ENCODE data around the gene DDX41.

Gene DDX41

DNA sequence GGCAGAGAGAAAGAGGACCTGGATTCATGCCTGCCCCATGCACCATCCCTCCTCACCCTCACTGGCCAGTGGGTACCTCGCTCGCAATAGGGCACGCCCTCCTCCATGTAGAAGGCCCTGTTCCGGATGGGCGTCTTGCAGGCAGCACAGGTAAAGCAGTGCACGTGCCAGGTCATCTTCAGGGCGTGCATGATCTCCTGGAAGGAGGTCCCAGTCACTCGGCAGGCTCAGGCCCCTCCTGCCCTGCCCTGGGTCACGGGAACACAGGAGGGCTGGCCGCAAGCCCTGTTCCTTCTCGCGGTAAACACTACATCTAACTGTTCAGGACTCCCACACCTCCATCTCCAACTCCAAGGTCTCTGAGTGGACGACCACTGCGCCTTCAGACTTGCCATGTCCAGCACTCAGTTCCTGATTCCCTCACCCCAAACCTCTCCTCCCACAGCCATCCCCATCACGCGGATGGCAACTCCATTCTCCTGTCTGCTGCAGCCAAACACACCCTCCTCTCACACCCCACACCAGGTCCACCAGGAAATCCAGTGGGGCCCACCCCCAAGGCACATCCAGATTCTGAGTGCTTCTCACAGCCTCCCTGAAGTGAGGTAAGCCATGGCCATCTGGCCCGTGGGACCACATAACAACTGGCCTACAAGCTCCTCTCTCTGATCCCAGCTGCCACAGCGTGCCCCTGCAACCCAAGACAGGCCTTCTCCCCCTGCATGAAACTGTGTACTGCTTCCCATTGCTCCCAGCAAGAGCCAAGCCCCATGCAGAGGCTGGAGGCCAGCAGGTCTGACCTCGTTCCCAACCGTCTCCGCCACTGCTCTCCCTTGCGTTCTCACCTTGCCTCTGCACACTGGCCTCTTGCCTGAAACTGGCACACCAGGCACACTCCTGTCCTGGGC, 32.5 kb downstream of the DDX41 start:
- DNase-seq (ENCODE audit: low read depth) = no peak

DNA sequence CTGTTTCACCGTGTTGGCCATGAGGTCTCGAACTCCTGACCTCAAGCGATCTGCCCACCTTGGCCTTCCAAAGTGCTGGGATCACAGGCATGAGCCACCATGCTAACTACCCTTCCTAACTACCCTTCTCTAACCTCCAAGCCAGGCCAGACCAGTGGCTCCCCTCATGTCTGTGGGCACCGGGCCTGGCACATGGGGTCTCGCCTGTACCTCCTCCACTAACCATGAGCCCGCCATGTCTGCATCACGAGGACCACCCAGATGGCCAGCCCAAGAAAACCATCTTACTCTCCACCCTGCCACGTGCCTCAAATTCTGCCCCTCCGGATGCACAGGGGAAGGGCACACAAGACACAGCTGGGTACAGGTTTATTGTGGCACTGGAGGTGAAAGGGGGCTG, 33.7 kb downstream of the DDX41 start:
- no peak for DNase-seq (ENCODE audit: low read depth)

DNA sequence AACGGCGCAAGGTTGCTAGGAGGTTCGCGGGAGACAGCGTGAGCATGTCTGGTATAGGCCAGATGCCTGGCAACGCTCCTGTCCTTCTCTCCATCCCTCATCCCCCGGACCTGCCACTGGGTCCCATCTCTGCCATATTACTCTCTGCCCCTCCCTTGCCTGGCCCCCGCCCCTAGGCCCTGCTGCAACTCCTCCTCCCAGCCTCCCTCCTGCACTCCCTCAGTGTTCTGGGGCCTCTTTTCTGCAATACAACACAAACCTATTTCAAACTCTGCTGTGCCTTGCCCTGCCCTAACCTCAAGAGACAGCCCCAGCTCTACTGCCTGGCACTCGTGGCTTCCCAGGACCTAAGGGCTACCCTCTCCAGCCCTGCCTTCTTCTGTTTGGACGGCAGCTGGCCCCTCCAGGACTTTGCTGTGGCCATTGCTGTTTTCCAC, 34.4 kb downstream of the DDX41 start:
- DNase-seq (ENCODE audit: low read depth) = no peak

DNA sequence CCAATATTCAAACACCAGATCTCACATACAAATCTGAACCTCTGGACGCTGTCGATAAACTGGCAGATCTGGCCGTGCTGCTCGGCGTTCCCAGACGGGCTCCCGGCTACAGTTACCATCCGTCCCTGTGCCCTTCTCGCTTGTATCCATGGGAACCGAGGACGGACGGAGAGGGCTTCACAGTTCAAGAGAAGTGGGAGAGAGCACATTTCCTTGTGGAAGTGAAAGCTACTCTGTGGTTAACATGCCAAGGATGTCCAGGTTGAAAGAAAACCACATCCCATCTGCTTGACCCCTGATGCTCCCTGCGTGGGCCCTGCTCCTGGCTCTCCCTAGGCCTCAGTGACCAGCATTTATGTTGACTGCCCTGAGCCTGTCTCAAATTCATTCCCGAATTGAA, 37.0 kb downstream of the DDX41 start:
- DNase-seq (ENCODE audit: low read depth) = no peak

DNA sequence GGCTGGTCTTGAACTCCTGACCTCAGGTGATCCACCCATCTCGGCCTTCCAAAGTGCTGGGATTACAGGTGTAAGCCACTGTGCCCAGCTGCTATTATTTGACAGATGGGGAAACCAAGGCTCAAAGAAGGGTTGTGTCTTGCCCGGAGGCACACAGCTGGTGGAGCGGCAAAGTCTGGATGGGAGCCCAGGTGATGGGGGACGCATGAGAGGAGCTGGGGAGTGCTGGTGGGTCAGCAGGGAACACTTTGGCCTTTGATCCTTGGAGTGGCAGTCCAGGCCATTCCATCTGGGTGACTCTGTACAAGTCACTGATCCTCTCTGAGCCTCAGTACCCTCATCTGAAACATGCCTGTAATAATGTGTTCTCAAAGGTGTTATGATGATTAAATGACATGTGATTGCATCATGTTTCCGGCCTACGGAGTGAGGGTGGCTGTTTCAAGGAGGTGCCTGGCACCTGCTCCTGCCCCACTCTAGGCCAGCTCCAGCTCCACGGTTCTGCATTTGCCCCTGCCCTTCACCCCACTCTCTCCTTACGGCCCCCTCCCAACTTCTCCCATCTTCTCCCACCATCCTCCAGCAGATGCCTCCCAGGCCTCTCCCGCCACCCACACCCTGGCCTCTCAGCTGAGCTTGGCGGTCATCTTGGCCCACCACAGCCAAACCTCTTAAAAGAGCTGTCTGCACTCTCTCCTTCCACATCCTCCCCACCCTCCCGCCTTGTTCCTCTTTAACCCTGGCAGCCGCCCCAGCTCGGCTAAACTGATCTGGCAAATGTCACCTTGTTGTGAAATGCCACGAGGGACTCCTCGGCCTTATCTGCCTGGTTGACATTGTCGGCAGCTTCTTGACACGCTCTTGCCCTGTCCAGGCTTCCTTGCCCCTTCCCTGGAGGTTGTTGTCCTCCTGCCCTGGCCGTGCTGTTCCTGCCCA, 37.8 kb downstream of the DDX41 start:
- no peak for DNase-seq (ENCODE audit: low read depth)

DNA sequence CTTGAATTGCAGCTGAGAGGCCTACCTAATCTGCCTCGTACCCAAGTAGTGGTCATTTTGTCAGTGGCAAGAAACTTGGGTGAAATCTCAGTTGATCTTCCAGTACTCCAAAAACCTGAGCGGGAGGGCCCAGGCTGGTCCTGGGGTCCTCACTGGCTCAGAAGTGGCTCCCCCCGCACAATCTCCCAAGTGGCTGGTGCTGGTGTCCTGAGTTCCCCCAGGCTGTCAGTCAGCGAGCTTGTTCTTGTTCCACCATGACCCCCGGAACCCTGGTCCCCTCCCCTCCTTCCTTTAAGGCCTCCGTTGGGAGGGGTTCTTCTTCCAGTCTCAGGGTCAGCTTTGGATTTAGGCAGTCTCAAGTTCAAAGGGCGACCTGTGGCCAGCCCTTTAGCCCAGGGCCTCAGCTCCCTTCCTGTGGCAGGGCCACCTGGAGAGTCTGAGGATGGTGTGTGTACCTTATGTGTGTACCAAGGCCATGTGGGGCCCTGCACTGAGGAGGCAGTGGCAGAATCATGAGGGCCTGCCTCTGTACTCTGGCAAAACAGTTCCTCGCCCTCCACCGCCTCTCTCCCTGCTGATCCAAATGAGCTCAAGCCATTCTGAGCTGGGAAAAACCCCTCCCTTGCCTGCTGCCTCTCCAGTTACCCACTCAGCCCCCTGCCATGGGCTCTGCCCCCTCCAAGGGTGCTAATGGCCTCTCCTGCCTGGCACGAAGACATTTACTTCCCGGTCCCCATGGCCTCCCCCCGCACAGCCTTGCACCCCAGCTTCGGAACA, 38.9 kb downstream of the DDX41 start:
- no peak for DNase-seq (ENCODE audit: low read depth)

DNA sequence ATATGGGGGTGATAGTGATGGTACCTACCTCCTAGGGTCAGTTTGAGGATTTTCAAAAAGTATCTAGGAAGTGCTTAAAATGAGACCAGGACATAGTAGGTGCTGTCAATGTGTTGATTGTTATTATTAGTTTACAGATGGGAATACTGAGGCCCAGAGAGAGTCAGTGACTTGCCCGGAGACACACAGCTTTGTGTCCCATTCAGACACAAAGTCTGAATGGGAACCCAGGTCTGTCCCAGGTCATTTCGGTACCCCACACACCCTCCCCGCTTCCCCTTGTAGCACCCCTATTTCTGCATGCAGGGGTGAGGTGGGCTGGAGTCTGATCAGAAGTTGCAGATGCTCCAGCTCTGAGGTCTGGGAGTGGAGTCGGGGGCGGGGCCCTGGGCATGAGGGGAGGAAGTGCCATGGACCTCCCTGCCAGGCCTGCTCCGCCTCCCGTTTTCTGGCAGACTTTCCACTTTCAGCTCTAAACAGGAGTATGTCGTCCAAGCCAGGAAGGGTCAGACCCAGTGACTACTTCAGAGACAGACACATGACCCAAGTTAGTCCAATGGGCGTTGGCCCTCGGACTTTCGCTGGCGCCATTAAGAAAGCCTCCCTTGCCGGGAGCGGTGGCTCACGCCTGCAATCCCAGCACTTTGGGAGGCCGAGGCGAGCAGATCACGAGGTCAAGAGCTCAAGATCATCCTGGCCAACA, 40.1 kb downstream of the DDX41 start:
- no peak for DNase-seq (ENCODE audit: low read depth)

DNA sequence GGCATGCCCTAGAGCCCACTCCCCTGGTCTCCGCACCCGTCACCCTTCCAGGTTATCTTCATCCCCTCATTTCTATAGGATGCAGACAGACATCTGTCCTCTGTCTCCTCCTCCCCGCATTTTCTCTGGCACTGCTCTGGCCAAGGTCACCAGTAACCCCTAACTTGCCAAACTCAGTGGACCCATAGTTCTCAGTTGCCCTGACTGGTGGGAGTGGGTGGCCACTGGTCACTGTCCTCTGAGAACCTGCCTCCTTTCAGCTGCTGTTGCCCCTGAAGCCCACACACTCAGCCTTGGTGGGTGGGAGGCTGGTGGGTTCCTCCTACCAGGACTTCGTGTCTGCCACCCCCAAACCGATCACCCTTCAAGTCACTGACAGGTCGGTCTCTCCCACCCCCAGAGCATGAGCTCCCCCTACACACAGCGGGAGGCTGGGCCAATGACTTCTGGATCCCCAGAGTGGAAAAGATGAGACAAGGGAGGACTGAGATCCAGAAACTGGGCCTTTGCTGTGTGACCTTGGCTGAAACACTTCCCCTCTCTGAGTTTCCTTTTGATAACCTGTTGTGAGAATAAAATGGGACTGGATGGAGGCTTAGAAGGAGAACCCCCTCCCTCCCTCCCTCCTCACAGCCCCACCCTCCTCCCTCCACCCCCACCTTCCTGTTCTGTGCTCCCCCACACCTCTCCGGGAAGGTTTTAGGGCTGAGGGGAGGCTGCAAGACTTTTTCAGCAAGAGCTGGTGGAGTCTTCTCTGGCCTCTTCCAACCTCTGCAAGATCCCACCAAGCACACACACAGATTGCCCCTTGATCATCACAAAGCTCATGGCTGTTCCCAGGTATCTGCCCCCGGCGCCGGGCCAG, 41.0 kb downstream of the DDX41 start:
- no peak for DNase-seq (ENCODE audit: low read depth)

DNA sequence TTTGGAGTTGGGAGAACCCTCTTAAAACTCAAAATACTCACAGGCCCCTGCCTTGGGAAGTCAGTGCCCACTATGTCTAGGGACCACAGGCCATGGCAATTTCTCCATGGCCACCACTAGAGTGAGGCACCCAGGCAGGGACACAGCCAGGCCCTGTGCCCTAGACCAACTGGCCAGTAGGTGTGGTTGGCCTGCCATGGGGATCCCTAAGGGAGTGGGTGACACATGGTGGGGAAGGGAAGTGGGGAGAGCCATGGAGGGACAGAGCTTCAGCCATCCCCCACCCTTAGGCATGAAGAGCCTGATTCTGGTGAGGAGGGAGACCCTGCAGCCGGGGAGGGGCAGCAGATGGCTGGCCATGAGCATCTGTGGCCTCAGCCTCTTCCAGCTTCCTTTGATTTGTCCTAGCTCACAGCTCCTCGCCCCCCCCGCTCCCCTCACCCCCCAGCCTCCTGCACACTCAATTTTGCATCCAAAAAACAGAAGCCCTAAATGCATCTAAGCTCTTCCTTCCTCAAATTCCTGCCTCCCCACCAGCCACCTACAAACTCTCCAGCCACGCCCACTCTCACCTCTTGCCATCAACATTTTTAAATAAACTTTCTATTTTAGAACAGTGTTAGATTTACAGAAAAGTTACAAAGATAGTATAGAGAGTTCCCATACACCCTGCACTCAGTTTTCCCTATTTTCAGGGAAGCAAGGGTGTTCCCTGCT, 41.8 kb downstream of the DDX41 start:
- no peak for DNase-seq (ENCODE audit: low read depth)

DNA sequence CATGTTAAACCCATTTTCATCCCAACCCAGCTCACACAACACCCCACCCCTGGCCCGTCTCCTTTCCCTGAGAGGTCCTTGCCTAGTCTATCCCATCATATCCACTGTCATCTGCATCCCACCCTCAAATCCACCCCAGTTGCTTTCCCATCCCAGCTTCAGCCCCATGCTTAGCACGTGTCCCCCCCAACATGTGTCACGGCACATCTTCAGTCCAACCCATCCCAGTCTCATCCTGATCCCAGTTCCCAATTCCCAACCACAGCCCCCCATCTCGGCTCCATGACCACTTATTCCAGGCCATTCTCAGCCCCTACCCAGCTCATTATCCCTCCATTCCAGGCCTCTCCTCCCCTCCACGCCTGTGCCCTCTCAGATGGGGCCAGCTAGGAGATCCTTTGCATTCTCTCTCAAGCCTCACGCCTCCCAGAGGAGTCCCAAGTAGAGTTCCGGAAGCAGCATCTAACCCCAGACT, 42.7 kb downstream of the DDX41 start:
- DNase-seq (ENCODE audit: low read depth) = no peak

DNA sequence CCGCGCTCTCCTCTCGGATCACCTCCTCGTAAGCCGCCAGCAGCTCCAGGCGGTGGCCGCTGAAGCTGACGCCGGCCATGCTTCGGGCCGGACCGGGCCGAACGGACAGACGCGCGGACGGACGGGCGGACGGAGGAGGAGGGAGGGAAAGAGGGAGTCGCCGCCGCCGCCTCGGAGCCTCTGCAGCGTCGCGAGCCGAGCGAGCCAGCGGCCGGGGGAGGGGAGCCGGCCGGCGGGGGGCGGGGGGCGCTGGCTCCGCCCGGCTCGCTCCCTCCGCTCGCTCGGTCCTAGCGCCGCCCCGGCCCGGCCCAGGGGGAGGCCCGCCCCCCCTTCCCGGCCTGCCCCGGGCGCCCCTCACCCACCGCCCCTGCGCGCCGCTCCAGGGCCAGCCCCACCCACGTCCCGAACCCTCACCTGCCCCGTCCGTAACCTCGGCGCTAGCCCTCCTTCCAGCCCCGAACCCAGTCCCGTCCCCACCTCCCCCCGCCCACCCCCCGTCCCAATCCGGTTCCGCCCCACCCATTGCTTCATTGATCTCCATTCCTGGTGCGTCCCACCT, 43.2 kb downstream of the DDX41 start, which contains the start of gene DBN1:
Gene DBN1, minus strand, starts transcription at position 192 of the 559 bp plus-strand sequence. Its CDS starts 113 bp downstream, at position 79.
- no peak for DNase-seq (ENCODE audit: low read depth)

DNA sequence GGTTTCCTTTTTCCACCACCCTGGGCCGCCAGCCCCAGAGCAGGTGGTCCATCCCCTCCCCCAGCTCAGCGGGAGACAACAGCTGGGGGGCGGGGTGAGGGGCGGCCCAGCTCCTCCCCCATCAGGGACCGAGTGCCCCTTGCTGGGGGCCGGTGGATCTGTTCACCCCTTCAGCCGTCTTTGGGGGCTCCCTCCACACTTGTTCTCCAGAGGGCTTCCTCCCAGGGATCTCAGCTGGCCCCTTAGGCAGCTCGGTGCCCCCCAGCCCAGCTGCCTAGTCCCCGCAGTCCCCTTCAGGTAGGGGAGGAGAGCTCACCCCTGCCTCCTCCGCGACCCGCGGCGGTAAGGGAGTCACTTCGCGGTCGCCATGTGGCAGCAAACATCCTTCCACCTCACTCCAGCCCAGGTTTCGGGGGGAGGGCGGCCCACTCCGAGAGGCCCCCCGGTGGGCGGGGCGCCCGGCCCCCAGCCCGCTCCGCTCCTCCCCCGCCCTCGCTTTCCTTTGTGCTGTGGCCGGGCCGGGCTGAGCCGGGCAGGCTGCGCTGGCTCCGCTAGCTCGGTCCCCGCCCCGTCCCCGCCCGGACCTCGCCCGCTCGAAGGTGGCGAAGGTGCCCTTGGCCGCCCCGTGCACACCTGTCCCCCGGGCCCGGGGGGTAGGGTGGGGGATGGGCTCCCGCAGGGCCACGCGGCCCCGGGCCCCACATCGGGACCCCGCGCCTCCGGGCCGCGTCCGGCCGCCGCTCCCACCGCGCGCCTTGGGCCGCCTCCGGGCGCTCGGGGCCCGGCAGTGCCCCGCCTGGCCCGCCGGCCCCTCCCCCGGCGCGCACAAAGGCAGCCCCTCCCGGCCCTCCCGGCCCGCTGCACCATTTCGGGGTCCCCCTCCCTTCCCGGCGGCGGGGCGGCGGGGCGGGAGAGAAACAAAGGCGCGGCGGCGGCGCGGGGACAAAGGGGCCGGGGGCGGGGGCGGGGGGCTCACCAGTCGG, 44.0 kb downstream of the DDX41 start:
- DNase-seq (ENCODE audit: low read depth) = no peak

DNA sequence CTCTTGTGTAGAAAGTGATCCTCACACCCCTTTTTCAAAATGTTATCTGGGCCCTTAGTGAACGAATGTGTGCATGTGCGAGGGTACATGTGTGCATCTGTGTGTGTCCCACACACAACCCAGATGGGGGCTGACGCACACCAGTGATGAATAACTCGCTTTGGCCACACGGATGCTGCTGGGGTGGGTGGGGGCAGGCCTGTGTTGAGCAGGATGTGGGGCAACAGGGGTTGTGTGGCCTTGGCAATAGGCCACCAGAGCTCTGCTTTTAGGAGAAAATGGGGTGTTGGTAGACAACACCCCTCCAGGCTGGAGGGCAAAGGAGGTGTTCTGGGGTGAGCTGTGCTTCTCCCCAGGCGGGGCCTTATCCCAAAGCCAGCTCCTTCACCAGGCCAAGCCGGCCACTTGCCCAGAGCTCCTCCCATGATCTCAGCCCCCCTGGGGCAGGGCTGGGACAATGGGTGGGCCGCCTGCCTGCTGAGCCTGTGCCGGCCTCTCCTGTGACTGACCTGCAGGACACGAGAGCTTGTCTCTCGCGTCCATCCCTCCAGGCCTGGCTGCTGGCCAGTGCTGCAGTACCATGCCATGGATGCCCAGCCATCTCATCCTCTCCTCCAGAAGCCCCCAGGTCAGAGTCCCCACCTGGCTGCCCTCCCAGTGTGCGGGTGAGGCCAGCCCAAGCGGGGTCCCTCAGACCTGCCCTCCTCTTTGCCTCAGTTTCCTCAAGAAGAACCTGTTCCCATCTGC, 45.0 kb downstream of the DDX41 start:
- no peak for DNase-seq (ENCODE audit: low read depth)

DNA sequence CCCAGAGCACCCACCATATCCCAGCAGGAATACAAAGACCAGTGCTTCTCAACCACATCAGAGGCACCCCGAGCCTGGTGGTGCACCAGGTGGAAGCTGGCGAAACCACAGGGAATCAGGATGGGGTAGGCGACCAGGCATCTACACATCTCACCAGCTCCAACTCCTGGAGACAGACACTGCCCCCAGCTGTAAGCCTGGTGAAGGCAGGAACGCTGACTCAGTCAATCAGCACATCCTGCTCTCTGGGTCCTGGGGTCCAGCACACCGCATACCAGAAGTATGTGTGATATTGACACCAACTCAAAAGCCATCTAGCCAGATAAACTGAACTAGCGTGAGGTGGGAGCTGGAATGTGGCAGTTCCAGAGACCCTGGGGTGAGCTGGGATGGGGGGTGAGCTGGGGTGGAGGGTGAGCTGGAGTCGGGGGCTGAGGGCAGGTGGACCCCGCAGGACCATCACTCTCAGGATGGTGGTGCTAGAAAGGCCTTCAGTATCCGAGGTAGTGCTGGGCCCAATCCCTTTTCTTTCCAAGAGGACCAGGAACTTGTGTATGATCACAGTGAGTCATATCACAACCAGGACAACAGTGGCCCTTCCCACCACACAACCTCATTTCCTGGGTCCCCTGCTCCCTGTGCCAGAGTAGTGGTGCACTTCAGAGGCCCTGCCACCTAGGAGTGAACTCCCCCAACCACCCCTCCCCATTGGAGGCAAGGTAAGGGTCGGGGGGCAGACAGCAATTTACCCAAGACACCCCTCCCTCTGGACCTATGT, 45.8 kb downstream of the DDX41 start:
- DNase-seq (ENCODE audit: low read depth) = no peak

DNA sequence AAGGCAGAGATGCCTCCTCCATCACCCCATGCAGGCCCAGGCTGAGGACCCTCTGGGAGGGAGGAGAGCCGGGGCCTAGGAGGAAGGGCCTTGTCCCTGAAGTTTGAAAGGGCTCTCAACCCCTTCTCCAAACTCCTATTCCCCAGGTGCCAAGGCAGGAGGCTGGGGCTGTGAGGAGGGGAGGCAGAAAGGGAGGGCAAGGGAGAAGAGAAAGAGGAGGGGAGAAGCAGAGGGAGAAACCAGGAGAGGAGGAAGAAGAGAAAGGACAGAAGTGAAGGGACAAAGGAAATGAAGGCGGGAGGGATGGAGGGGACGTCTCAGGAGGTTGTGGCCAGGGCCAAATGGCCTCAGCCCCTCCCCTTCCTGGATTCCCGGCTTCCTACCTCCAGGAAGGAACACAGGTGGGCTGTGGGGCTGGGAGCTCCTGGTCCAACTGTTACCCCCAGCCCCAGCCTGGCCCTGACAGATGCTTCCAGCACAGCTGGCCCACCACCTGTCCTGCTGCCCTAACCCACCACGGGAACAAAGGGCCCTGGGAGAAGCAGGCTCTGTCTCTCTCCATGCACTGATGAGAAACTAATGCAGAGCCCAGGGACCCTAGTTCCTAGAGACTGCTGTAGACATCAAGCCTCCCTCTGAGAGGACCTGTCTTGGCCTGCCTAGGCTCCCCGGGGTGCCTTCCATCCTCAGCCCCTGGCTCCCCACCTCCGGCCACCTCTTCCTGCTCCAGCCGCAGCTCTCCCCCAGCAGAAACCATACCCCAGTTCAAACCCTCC, 46.8 kb downstream of the DDX41 start:
- no peak for DNase-seq (ENCODE audit: low read depth)
